GM21717 (cell line): ENCODE data around the gene GH2.
A peak's percentile ranks its signal among the peaks of the same experiment; 100 is the strongest.

Experiments
- ATAC-seq: cut with Tn5 transposase; IDR thresholded peaks from one replicate; pipeline ENCODE4 v1.9.1; 2021; ENCODE audit warnings: mild to moderate bottlenecking, moderate library complexity; ENCODE audit not compliant: unreplicated experiment

The GH2 gene

GRCh38 chr17:63842540-63843386, 39.0 kb downstream of the GH2 start, which contains the start of gene SMARCD2:
Gene SMARCD2, minus strand, starts transcription at chr17:63842685. Its CDS starts 11 bp downstream, at chr17:63842674.
- ATAC-seq, result peak; percentile 74

GRCh38 chr17:63842173-63842539, 39.6 kb downstream of the GH2 start:
- peak; percentile 16 for ATAC-seq

GRCh38 chr17:63841350-63842172, 40.2 kb downstream of the GH2 start:
- ATAC-seq, result no peak

GRCh38 chr17:63840591-63841349, 41.0 kb downstream of the GH2 start:
- ATAC-seq, result no peak

- ATAC-seq, result no peak
These were observed 43.0 kb downstream of the GH2 start for GRCh38 chr17:63838631-63839171.

- ATAC-seq, result no peak
These were observed 43.7 kb downstream of the GH2 start for GRCh38 chr17:63837962-63838600.

GRCh38 chr17:63837480-63837879, 44.3 kb downstream of the GH2 start:
- ATAC-seq, result no peak

- ATAC-seq, result no peak
These were observed 44.9 kb downstream of the GH2 start for GRCh38 chr17:63836811-63837210.

- ATAC-seq, result no peak
These were observed 46.5 kb downstream of the GH2 start for GRCh38 chr17:63835167-63835720.

GRCh38 chr17:63834431-63835166, 47.1 kb downstream of the GH2 start:
- ATAC-seq, result peak; percentile 42

- ATAC-seq, result no peak
These were observed 47.9 kb downstream of the GH2 start for GRCh38 chr17:63833741-63834373.

GRCh38 chr17:63833026-63833740, 48.6 kb downstream of the GH2 start:
- no peak for ATAC-seq

- ATAC-seq, result no peak
These were observed 49.3 kb downstream of the GH2 start for GRCh38 chr17:63832455-63832854.

- no peak for ATAC-seq
These were observed 49.7 kb downstream of the GH2 start for GRCh38 chr17:63832014-63832413.

GRCh38 chr17:63831505-63831904, 50.2 kb downstream of the GH2 start:
- ATAC-seq, result no peak

GRCh38 chr17:63830904-63831491, 50.7 kb downstream of the GH2 start:
- ATAC-seq, result no peak

GRCh38 chr17:63830278-63830677, 51.5 kb downstream of the GH2 start:
- no peak for ATAC-seq
